ENCODE data around the gene MT1HL1. TPM values are rescaled to one million over a fixed set of nuclear protein-coding genes. Genes with fewer than 3 reads are reported as not detected.
"Not testable (repeated sequence)": the region's sequence is repeated elsewhere in the genome, so short reads cannot be mapped to it uniquely, and the experiment has no call there.

MT1HL1 gene
- total and polyA plus RNA-seq, 2 donors (not counting 1 experiment from before 2014, with no cell fraction given): not detected

GRCh38 chr1:236978740-236979139 lies 25.5 kb downstream of the MT1HL1 start:
- Mint-ChIP-seq H3K4me1 (no peaks in the 10 kb centered on the region), H3K9me3 (ENCODE audit: insufficient read depth) (no peaks in the 10 kb centered on the region), H3K27me3 (no peaks in the 10 kb centered on the region), H3K4me3 (no peak overlapping the region), H3K27ac (no peak overlapping the region)
- Histone ChIP-seq H3K36me3 (replicated peaks in 1 of 2; ENCODE audit: control extremely low read depth in 1 of 2, control insufficient read depth in 1 of 2, extremely low read depth in 1 of 2, insufficient read depth in 2 of 2, low read length in 1 of 2) (no peaks in the 10 kb centered on the region), H3K79me2 (ENCODE audit: control insufficient read depth, insufficient read depth, low read length) (no peaks in the 10 kb centered on the region), H3K27ac (ENCODE audit: low read length in 2 of 2) (no peak overlapping the region), H3K9me3 (ENCODE audit: control extremely low read depth in 1 of 3, control insufficient read depth in 2 of 3, insufficient read depth in 1 of 3, low read length in 2 of 3) (peaks cover 0 to 8% (median 0%) of the 10 kb centered on the region in 3 donors), H3K4me2 (replicated peaks; ENCODE audit: low read depth, low read length, poor library complexity, severe bottlenecking) (no peak overlapping the region), H2AFZ (ENCODE audit: insufficient read depth, low read depth, low read length, poor library complexity, severe bottlenecking) (no peak overlapping the region), H3K4me3 (ENCODE audit: control extremely low read depth in 1 of 5, extremely low read depth in 1 of 5, insufficient read depth in 1 of 5, low read depth in 2 of 5, low read length in 4 of 5) (no peak overlapping the region), H3K9ac (ENCODE audit: low read length) (no peak overlapping the region), H4K20me1 (ENCODE audit: control insufficient read depth, insufficient read depth, low read length, poor library complexity, severe bottlenecking) (no peaks in the 10 kb centered on the region), H3K4me1 (ENCODE audit: control insufficient read depth in 2 of 2, insufficient read depth in 2 of 2, low read length in 2 of 2) (no peaks in the 10 kb centered on the region), H3K27me3 (replicated peaks in 1 of 4; ENCODE audit: control extremely low read depth in 1 of 4, control insufficient read depth in 3 of 4, insufficient read depth in 4 of 4, low read length in 3 of 4) (no peaks in the 10 kb centered on the region)
- ChIA-PET CTCF (no interaction called here), POLR2A (no interaction called here)
- 91% methylated on average over 11 of the region's 14 CpGs for WGBS (ENCODE audit: insufficient coverage)
- TF ChIP-seq CTCF (IDR thresholded peaks at IDR 0.05) (no peak), EZH2 (IDR thresholded peaks at IDR 0.05; ENCODE audit: borderline replicate concordance, insufficient read depth, low read depth, low read length, poor library complexity, severe bottlenecking) (no peak)
- no peak for DNase-seq
- no peak for ATAC-seq (ENCODE audit: low read depth)
- intact Hi-C loops (cut with micrococcal nuclease): no loop called here

GRCh38 chr1:236975461-236975860 lies 28.8 kb downstream of the MT1HL1 start:
- H3K79me2 ChIP-seq (ENCODE audit: control insufficient read depth, insufficient read depth, low read length): no peaks in the 10 kb centered on the region
- no peaks in the 10 kb centered on the region for H3K4me1 ChIP-seq (ENCODE audit: control insufficient read depth in 2 of 2, insufficient read depth in 2 of 2, low read length in 2 of 2)
- POLR2A ChIA-PET: no interaction called here
- no peaks in the 10 kb centered on the region for H3K27me3 ChIP-seq (replicated peaks in 1 of 4; ENCODE audit: control extremely low read depth in 1 of 4, control insufficient read depth in 3 of 4, insufficient read depth in 4 of 4, low read length in 3 of 4)
- no peaks in the 10 kb centered on the region for H4K20me1 ChIP-seq (ENCODE audit: control insufficient read depth, insufficient read depth, low read length, poor library complexity, severe bottlenecking)
- H3K9me3 Mint-ChIP-seq (ENCODE audit: insufficient read depth): no peaks in the 10 kb centered on the region
- no peak overlapping the region for H3K4me2 ChIP-seq (replicated peaks; ENCODE audit: low read depth, low read length, poor library complexity, severe bottlenecking)
- CTCF ChIA-PET: no interaction called here
- no peak for DNase-seq
- H3K4me3 Mint-ChIP-seq: no peak overlapping the region
- peaks cover 15% of the 10 kb centered on the region for H3K27me3 Mint-ChIP-seq
- TF ChIP-seq CTCF (IDR thresholded peaks at IDR 0.05) (no peak), EZH2 (IDR thresholded peaks at IDR 0.05; ENCODE audit: borderline replicate concordance, insufficient read depth, low read depth, low read length, poor library complexity, severe bottlenecking) (no peak)
- no peak overlapping the region for H3K4me3 ChIP-seq (ENCODE audit: control extremely low read depth in 1 of 5, extremely low read depth in 1 of 5, insufficient read depth in 1 of 5, low read depth in 2 of 5, low read length in 4 of 5)
- H2AFZ ChIP-seq (ENCODE audit: insufficient read depth, low read depth, low read length, poor library complexity, severe bottlenecking): no peak overlapping the region
- intact Hi-C loops (cut with micrococcal nuclease): no loop called here
- H3K9ac ChIP-seq (ENCODE audit: low read length): no peak overlapping the region
- no peak overlapping the region for H3K27ac ChIP-seq (ENCODE audit: low read length in 2 of 2)
- WGBS (ENCODE audit: insufficient coverage): 100% methylated on average over 2 of the region's 6 CpGs
- no peak overlapping the region for H3K27ac Mint-ChIP-seq
- no peaks in the 10 kb centered on the region for H3K36me3 ChIP-seq (replicated peaks in 1 of 2; ENCODE audit: control extremely low read depth in 1 of 2, control insufficient read depth in 1 of 2, extremely low read depth in 1 of 2, insufficient read depth in 2 of 2, low read length in 1 of 2)
- no peak for ATAC-seq (ENCODE audit: low read depth)
- no peaks in the 10 kb centered on the region for H3K4me1 Mint-ChIP-seq
- peaks cover 0 to 4% (median 0%) of the 10 kb centered on the region in 3 donors for H3K9me3 ChIP-seq (ENCODE audit: control extremely low read depth in 1 of 3, control insufficient read depth in 2 of 3, insufficient read depth in 1 of 3, low read length in 2 of 3)

GRCh38 chr1:236974025-236974424 lies 30.2 kb downstream of the MT1HL1 start:
- H3K4me1 Mint-ChIP-seq; intact Hi-C loops (cut with micrococcal nuclease); H3K4me2 ChIP-seq (replicated peaks; ENCODE audit: low read depth, low read length, poor library complexity, severe bottlenecking); ATAC-seq (ENCODE audit: low read depth); H3K4me3 Mint-ChIP-seq; H3K9ac ChIP-seq (ENCODE audit: low read length); H3K9me3 ChIP-seq (ENCODE audit: control extremely low read depth in 1 of 3, control insufficient read depth in 2 of 3, insufficient read depth in 1 of 3, low read length in 2 of 3); CTCF ChIA-PET; DNase-seq; H3K27ac Mint-ChIP-seq; H2AFZ ChIP-seq (ENCODE audit: insufficient read depth, low read depth, low read length, poor library complexity, severe bottlenecking); H3K4me3 ChIP-seq (ENCODE audit: control extremely low read depth in 1 of 5, extremely low read depth in 1 of 5, insufficient read depth in 1 of 5, low read depth in 2 of 5, low read length in 4 of 5); H4K20me1 ChIP-seq (ENCODE audit: control insufficient read depth, insufficient read depth, low read length, poor library complexity, severe bottlenecking); H3K79me2 ChIP-seq (ENCODE audit: control insufficient read depth, insufficient read depth, low read length); H3K27ac ChIP-seq (ENCODE audit: low read length in 2 of 2); H3K27me3 ChIP-seq (replicated peaks in 1 of 4; ENCODE audit: control extremely low read depth in 1 of 4, control insufficient read depth in 3 of 4, insufficient read depth in 4 of 4, low read length in 3 of 4); H3K9me3 Mint-ChIP-seq (ENCODE audit: insufficient read depth); H3K4me1 ChIP-seq (ENCODE audit: control insufficient read depth in 2 of 2, insufficient read depth in 2 of 2, low read length in 2 of 2); H3K36me3 ChIP-seq (replicated peaks in 1 of 2; ENCODE audit: control extremely low read depth in 1 of 2, control insufficient read depth in 1 of 2, extremely low read depth in 1 of 2, insufficient read depth in 2 of 2, low read length in 1 of 2); POLR2A ChIA-PET: not testable (repeated sequence)
- WGBS (ENCODE audit: insufficient coverage): 83% methylated on average over 5 of the region's 5 CpGs
- H3K27me3 Mint-ChIP-seq: peaks cover 15% of the 10 kb centered on the region

Data from B cell (primary cell).